Sigmoid colon (tissue), 7 donors: Measurements from ENCODE around the gene CUEDC1. TPM values are rescaled to one million over a fixed set of nuclear protein-coding genes. Genes with fewer than 3 reads are reported as not detected.
A peak's percentile ranks its signal among the peaks of the same experiment; 100 is the strongest.

Experiments
- DNase-seq: peaks from one replicate; pipeline ENCODE4 v3.0.0-alpha.2; 2019
- H3K27ac ChIP-seq, 4 donors: fragments of 200-600 bp; sonication (generic); one replicate each; pipeline ENCODE4 v1.5.1; 2016 to 2019; ENCODE audit warnings: mild to moderate bottlenecking in 1 of 4
- H3K27me3 ChIP-seq, 3 donors: fragments of 200-600 bp; sonication (generic); one replicate each; pipeline ENCODE4 v1.5.1; 2019; ENCODE audit warnings: mild to moderate bottlenecking in 1 of 3
- H3K36me3 ChIP-seq, 4 donors: fragments of 200-600 bp; sonication (generic); one replicate each; pipeline ENCODE4 v1.5.1; 2016 to 2019
- H3K4me1 ChIP-seq, 4 donors: fragments of 200-600 bp; sonication (generic); one replicate each; pipeline ENCODE4 v1.5.1; 2017 to 2019
- H3K4me3 ChIP-seq, 4 donors: fragments of 200-600 bp; sonication (generic); one replicate each; pipeline ENCODE4 v1.5.1; 2017 to 2019; ENCODE audit warnings: mild to moderate bottlenecking in 2 of 4, moderate library complexity in 1 of 4
- H3K9me3 ChIP-seq, 4 donors: fragments of 200-600 bp in 3 of 4; sonication (generic) in 3 of 4; one replicate each; pipeline versions ENCODE4 v1.5.1 to v1.6.1; 2013 to 2019
- EP300 ChIP-seq, 4 donors: sonication (generic); formaldehyde crosslinking; IDR thresholded peaks; one replicate each; pipeline ENCODE4 v1.6.1; 2017; ENCODE audit warnings: antibody characterized with exemption in 4 of 4
- POLR2A ChIP-seq, 2 donors: fragments of 450-650 bp; IDR thresholded peaks; one replicate each; pipeline ENCODE4 v1.6.1; 2016; ENCODE audit warnings: antibody characterized with exemption in 2 of 2, mild to moderate bottlenecking in 2 of 2, moderate library complexity in 2 of 2
- POLR2AphosphoS5 ChIP-seq, 4 donors: sonication (generic); formaldehyde crosslinking; IDR thresholded peaks; one replicate each; pipeline ENCODE4 v1.6.1; 2017; ENCODE audit warnings: antibody characterized with exemption in 4 of 4
- WGBS, 2 donors: extraction: QIAGEN DNeasy Blood & Tissue Kit; methylation state at CpG; one replicate each; pipeline ENCODE4 v1.1.7; 2013; 5-methylcytosine and 5-hydroxymethylcytosine counted together
- intact Hi-C: fragments of 100-400 bp; cut with DNase I; formaldehyde crosslinking; loops from one replicate; pipeline ENCODE4 v1.15.1; 2023
- polyA plus RNA-seq, 3 donors: library from polyadenylated mRNA; stranded (reverse); fragments of 200-250 nt; gene quantifications; one replicate each; pipeline ENCODE4 v1.2.3, GENCODE V29; 2013
- total RNA-seq, 4 donors: library from RNA; depleted of rRNA; stranded (reverse); fragments of >200 nt; gene quantifications; one replicate each; pipeline ENCODE4 v1.1.0, GENCODE V29; 2016
- TF ChIP-seq, protein P1 (sequence below), 4 experiments: fragments of 450-650 bp in 3 of 4; fragments of 200-600 bp in 1 of 4; IDR thresholded peaks; one replicate each; pipeline ENCODE4 v1.5.1; 2016 to 2019; ENCODE audit warnings: antibody characterized with exemption in 4 of 4, mild to moderate bottlenecking in 3 of 4, moderate library complexity in 2 of 4
- donor health status: healthy with polysubstance abuse.
- donor health status: Bipolar disorder and iron deficiency.
- donor health status: healthy.

CUEDC1 gene
- total and polyA plus RNA-seq, 7 donors = 3.0 to 64.0 (median 29.5) TPM

DNA sequence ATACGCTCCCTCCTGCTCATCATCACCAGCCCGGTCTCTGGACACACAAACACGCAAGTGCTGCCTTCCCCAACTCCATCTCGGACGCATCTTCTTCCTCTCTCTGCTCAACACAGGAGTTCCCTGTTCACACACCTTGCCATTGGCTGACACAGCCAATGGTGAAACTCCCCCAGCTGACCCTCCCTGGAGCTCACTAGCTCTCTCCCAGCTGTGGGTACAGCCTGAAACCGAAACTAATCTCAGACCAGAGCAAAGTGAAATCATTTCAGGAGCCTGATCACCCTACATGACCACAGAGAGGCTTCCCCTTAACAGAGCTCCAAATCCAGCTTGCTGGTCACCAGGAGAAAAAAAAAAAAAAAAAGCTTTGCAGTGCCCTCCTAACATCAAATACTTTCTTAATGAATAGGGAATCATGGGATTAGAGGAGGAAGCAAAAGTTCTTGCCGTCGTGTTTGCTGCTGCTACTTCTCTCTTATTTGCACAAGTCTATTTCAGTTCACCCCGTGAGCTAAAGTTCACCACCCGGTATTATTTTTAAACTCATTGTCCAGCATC lies 8.3 kb downstream of the CUEDC1 start:
- H3K4me3 ChIP-seq = peak overlapping the region; percentile 13 to 45 (median 38)
- intact Hi-C loops = no loop called here
- DNase-seq = peak; percentile 78
- 7 to 15% methylated on average over 10 of the region's 10 CpGs for WGBS, 2 donors
- H3K27me3 ChIP-seq = no peaks in the 10 kb centered on the region
- TF ChIP-seq EP300 (IDR thresholded peaks at IDR 0.05) (peak in 1 of 4 donors; percentile 4), POLR2AphosphoS5 (IDR thresholded peaks at IDR 0.05) (peak in 3 of 4 donors; percentile 59 to 70 (median 61))
- TF ChIP-seq, protein P1, sequence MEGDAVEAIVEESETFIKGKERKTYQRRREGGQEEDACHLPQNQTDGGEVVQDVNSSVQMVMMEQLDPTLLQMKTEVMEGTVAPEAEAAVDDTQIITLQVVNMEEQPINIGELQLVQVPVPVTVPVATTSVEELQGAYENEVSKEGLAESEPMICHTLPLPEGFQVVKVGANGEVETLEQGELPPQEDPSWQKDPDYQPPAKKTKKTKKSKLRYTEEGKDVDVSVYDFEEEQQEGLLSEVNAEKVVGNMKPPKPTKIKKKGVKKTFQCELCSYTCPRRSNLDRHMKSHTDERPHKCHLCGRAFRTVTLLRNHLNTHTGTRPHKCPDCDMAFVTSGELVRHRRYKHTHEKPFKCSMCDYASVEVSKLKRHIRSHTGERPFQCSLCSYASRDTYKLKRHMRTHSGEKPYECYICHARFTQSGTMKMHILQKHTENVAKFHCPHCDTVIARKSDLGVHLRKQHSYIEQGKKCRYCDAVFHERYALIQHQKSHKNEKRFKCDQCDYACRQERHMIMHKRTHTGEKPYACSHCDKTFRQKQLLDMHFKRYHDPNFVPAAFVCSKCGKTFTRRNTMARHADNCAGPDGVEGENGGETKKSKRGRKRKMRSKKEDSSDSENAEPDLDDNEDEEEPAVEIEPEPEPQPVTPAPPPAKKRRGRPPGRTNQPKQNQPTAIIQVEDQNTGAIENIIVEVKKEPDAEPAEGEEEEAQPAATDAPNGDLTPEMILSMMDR (IDR thresholded peaks at IDR 0.05) = no peak
- peaks cover 0 to 97% (median 94%) of the 10 kb centered on the region in 4 donors for H3K4me1 ChIP-seq
- no peaks in the 10 kb centered on the region for H3K36me3 ChIP-seq
- H3K27ac ChIP-seq = peak overlapping the region; percentile 97 to 100 (median 99)
- no peaks in the 10 kb centered on the region for H3K9me3 ChIP-seq

DNA sequence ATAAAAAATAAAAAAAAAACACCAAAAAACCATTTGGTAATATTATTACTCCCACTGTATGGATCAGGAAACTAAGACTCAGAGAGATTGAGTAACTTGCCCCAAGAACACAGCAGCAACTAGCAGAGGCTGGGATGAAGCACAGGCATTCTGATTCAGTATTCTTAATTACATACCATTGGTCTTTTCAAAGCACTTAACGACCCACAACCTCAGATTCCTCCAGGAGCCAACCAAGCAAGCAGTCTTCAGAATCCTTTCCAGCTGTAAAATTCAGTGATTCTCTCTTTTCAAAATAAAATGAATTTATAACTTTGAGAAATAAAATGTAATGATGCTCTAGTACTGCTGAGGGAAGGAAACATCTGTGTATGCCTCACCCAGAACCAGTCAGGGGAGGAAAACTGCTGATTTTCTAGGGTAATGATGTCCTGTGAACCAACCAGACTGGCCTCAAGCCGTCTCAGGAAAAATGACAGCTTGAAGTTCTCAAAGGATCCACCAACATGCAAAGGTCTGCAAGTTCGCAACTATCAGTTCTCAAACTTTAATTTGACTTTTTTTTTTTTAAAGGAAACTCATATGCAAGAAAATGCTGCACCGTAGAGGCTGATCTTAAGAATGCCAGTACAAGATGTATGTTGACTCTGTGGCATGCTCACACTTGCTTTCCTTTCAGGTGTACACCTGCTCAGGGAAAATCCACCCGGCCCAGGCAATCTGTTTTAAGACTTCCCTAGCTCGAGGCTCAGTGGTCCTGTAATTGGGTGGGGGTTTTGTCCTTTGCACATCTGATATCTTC lies 9.0 kb downstream of the CUEDC1 start:
- no peak for DNase-seq
- intact Hi-C loops = no loop called here
- H3K27me3 ChIP-seq = no peaks in the 10 kb centered on the region
- H3K36me3 ChIP-seq = no peaks in the 10 kb centered on the region
- WGBS, 2 donors = 15 to 16% methylated on average over 6 of the region's 6 CpGs
- H3K4me3 ChIP-seq = peak overlapping the region; percentile 13 to 45 (median 38)
- peaks cover 0 to 97% (median 94%) of the 10 kb centered on the region in 4 donors for H3K4me1 ChIP-seq
- H3K27ac ChIP-seq = peak overlapping the region; percentile 97 to 100 (median 99)
- no peaks in the 10 kb centered on the region for H3K9me3 ChIP-seq
- TF ChIP-seq POLR2A (IDR thresholded peaks at IDR 0.05) (no peak), EP300 (IDR thresholded peaks at IDR 0.05) (no peak), POLR2AphosphoS5 (IDR thresholded peaks at IDR 0.05) (no peak)
- TF ChIP-seq, protein P1 (IDR thresholded peaks at IDR 0.05) = no peak

DNA sequence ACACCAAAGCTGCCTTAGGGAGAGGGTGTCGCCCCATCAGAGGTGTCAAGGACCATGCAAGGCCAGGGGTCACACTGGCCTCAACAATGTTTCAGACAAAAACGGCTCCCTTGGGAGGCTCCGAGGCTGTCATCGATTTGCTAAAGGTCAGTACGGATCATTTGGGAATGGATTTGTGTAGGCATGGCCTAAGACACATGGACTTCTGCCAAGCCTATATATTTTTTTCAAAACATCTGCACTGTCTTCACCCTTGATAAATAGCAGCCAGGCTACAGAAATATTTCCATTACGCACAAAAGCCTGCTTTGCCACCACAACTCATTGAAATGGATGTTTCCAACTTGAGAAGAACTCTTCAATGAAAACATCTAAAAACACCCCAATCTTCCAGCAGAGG lies 10.3 kb downstream of the CUEDC1 start:
- H3K27me3 ChIP-seq = no peaks in the 10 kb centered on the region
- TF ChIP-seq, protein P1 (IDR thresholded peaks at IDR 0.05) = no peak
- peak; percentile 19 to 74 (median 56) for TF ChIP-seq EP300 (IDR thresholded peaks at IDR 0.05)
- TF ChIP-seq POLR2AphosphoS5 (IDR thresholded peaks at IDR 0.05) = peak; percentile 36 to 51 (median 47)
- H3K27ac ChIP-seq = peak overlapping the region; percentile 97 to 100 (median 99)
- 81 to 82% methylated on average over 6 of the region's 6 CpGs for WGBS, 2 donors
- intact Hi-C loops = no loop called here
- peaks cover 0 to 97% (median 94%) of the 10 kb centered on the region in 4 donors for H3K4me1 ChIP-seq
- no peak overlapping the region for H3K4me3 ChIP-seq
- DNase-seq = no peak
- no peaks in the 10 kb centered on the region for H3K9me3 ChIP-seq
- H3K36me3 ChIP-seq = no peaks in the 10 kb centered on the region

DNA sequence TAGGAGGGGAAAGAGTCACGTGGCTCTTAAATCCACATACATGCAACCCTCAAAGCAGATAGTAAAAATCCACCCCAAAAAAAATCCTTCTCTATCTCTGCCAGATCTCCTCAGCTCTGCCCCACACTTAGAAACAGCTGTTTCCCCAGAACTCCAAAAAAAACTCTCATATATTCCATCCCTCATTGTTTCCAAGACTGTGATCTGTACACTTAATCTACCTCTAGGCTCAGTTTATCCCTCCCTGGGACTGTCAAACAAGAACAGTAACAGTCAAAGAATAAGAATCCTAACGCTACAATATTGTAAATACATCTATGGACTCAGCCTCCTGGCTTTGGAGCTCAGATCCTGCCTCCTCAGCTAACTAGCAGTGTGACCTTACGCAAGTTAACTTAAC lies 11.6 kb downstream of the CUEDC1 start:
- peak overlapping the region; percentile 97 to 100 (median 99) for H3K27ac ChIP-seq
- TF ChIP-seq EP300 (IDR thresholded peaks at IDR 0.05) = no peak
- TF ChIP-seq, protein P1 (IDR thresholded peaks at IDR 0.05) = no peak
- TF ChIP-seq POLR2AphosphoS5 (IDR thresholded peaks at IDR 0.05) = no peak
- no peak for TF ChIP-seq POLR2A (IDR thresholded peaks at IDR 0.05)
- intact Hi-C loops = no loop called here

More for the DNA sequence above, 11.6 kb downstream of the CUEDC1 start:
- Histone ChIP-seq H3K36me3 (no peaks in the 10 kb centered on the region), H3K4me3 (no peak overlapping the region), H3K4me1 (peaks cover 0 to 97% (median 94%) of the 10 kb centered on the region in 4 donors), H3K27me3 (no peaks in the 10 kb centered on the region), H3K9me3 (no peaks in the 10 kb centered on the region)
- no peak for DNase-seq
- 79 to 80% methylated on average over 3 of the region's 3 CpGs for WGBS, 2 donors
